H9 (cell line): ENCODE data around the gene FTO. TPM values are rescaled to one million over a fixed set of nuclear protein-coding genes. Genes with fewer than 3 reads are reported as not detected.

Experiments
- DNase-seq: peaks from one replicate; pipeline ENCODE4 v3.0.0-alpha.2; 2017
- H2AFZ ChIP-seq: one replicate; pipeline ENCODE4 v1.6.1; 2013; ENCODE audit warnings: mild to moderate bottlenecking, low read length, control low read depth, moderate library complexity
- H2AK5ac ChIP-seq: 2 replicates; pipeline ENCODE4 v1.6.1; 2013; ENCODE audit warnings: low read length, control low read depth, mixed read lengths; ENCODE audit not compliant: insufficient read length
- H2BK120ac ChIP-seq: one replicate; pipeline ENCODE4 v1.6.1; 2013; ENCODE audit warnings: low read depth, mild to moderate bottlenecking, low read length, control low read depth, inconsistent platforms; ENCODE audit not compliant: poor library complexity, severe bottlenecking
- H2BK12ac ChIP-seq: 2 replicates; pipeline ENCODE4 v1.6.1; 2013; ENCODE audit warnings: low read length, control low read depth, mixed read lengths, low read depth; ENCODE audit not compliant: insufficient read length
- H2BK15ac ChIP-seq: 2 replicates; pipeline ENCODE4 v1.6.1; 2013; ENCODE audit warnings: low read depth, low read length, control low read depth
- H2BK20ac ChIP-seq: one replicate; pipeline ENCODE4 v1.6.1; 2013; ENCODE audit warnings: low read depth, mild to moderate bottlenecking, low read length, control low read depth, inconsistent platforms; ENCODE audit not compliant: poor library complexity, severe bottlenecking
- H2BK5ac ChIP-seq: 2 replicates; pipeline ENCODE4 v1.6.1; 2013; ENCODE audit warnings: low read length, control low read depth, mixed read lengths; ENCODE audit not compliant: insufficient read length
- H3K14ac ChIP-seq: 2 replicates; pipeline ENCODE4 v1.6.1; 2013; ENCODE audit warnings: low read length, control low read depth; ENCODE audit not compliant: insufficient read depth
- H3K18ac ChIP-seq: 2 replicates; pipeline ENCODE4 v1.6.1; 2013; ENCODE audit warnings: low read depth, mild to moderate bottlenecking, mixed read lengths, low read length, control low read depth; ENCODE audit not compliant: insufficient read length
- H3K23ac ChIP-seq: 2 replicates; pipeline ENCODE4 v1.6.1; 2013; ENCODE audit warnings: low read length, control low read depth, mixed read lengths, low read depth; ENCODE audit not compliant: insufficient read length
- H3K23me2 ChIP-seq: 2 replicates; pipeline ENCODE4 v1.6.1; 2013; ENCODE audit warnings: low read depth, mild to moderate bottlenecking, mixed read lengths, low read length, control low read depth; ENCODE audit not compliant: insufficient read length, poor library complexity, severe bottlenecking
- H3K27ac ChIP-seq: 2 replicates; pipeline ENCODE4 v1.5.1; 2013; ENCODE audit warnings: low read length, control low read depth, mixed read lengths, low read depth; ENCODE audit not compliant: insufficient read length
- H3K27me3 ChIP-seq: 2 replicates; pipeline ENCODE4 v1.6.1; 2013; ENCODE audit warnings: low read length, control low read depth, inconsistent platforms; ENCODE audit not compliant: insufficient read depth
- H3K4ac ChIP-seq: 2 replicates; pipeline ENCODE4 v1.6.1; 2013; ENCODE audit warnings: low read depth, mild to moderate bottlenecking, control low read depth, inconsistent platforms, low read length, moderate library complexity
- H3K4me1 ChIP-seq: 2 replicates; pipeline ENCODE4 v1.6.1; 2013; ENCODE audit warnings: low read length, control low read depth, inconsistent platforms; ENCODE audit not compliant: insufficient read depth
- H3K4me2 ChIP-seq: 2 replicates; pipeline ENCODE4 v1.6.1; 2013; ENCODE audit warnings: low read length, control low read depth, mixed read lengths; ENCODE audit not compliant: insufficient read length, insufficient read depth
- H3K56ac ChIP-seq: 2 replicates; pipeline ENCODE4 v1.6.1; 2013; ENCODE audit warnings: low read depth, mild to moderate bottlenecking, mixed read lengths, low read length, control low read depth; ENCODE audit not compliant: insufficient read length
- H3K79me1 ChIP-seq: 2 replicates; pipeline ENCODE4 v1.6.1; 2013; ENCODE audit warnings: low read depth, mild to moderate bottlenecking, moderate library complexity, low read length, control low read depth, inconsistent platforms; ENCODE audit not compliant: insufficient read depth, poor library complexity, severe bottlenecking
- H3K79me2 ChIP-seq: 2 replicates; pipeline ENCODE4 v1.6.1; 2013; ENCODE audit warnings: low read length, control low read depth, inconsistent platforms; ENCODE audit not compliant: insufficient read depth
- H3K9ac ChIP-seq: 2 replicates; pipeline ENCODE4 v1.6.1; 2013; ENCODE audit warnings: low read length, control low read depth, mixed read lengths; ENCODE audit not compliant: insufficient read length; ENCODE audit errors: extremely low read depth
- H3K9me3 ChIP-seq: one replicate; pipeline ENCODE4 v1.6.1; 2013; ENCODE audit warnings: low read depth, low read length, inconsistent platforms; ENCODE audit not compliant: control insufficient read depth
- H3T11ph ChIP-seq: one replicate; pipeline ENCODE4 v1.6.1; 2013; ENCODE audit warnings: mild to moderate bottlenecking, low read length, control low read depth, inconsistent platforms
- H4K20me1 ChIP-seq: one replicate; pipeline ENCODE4 v1.6.1; 2013; ENCODE audit not compliant: control insufficient read depth, insufficient read length, insufficient read depth
- H4K5ac ChIP-seq: 2 replicates; pipeline ENCODE4 v1.6.1; 2013; ENCODE audit warnings: low read depth, mild to moderate bottlenecking, mixed read lengths, low read length, control low read depth; ENCODE audit not compliant: insufficient read length
- H4K8ac ChIP-seq: replicated peaks from 2 replicates; pipeline ENCODE4 v1.6.1; 2013; ENCODE audit warnings: low read length, control low read depth, mixed read lengths, low read depth; ENCODE audit not compliant: insufficient read length
- H4K91ac ChIP-seq: 2 replicates; pipeline ENCODE4 v1.6.1; 2013; ENCODE audit warnings: low read depth, mild to moderate bottlenecking, moderate library complexity, mixed read lengths, low read length, control low read depth; ENCODE audit not compliant: insufficient read length
- H3K27ac Mint-ChIP-seq, 3 experiments: 2 replicates in 2 of 3; 3 replicates in 1 of 3; pipeline ENCODE4 v1.8.0; 2020 to 2021; ENCODE audit warnings: mixed read lengths in 3 of 3, mild to moderate bottlenecking in 1 of 3, moderate library complexity in 1 of 3
- H3K27me3 Mint-ChIP-seq: 2 replicates; pipeline ENCODE4 v1.8.0; 2021; ENCODE audit warnings: low read depth, mild to moderate bottlenecking, moderate library complexity, mixed read lengths
- H3K36me3 Mint-ChIP-seq, 3 experiments: 2 replicates in 2 of 3; 3 replicates in 1 of 3; pipeline ENCODE4 v1.8.0; 2020 to 2021; ENCODE audit warnings: low read depth in 3 of 3, mixed read lengths in 3 of 3; ENCODE audit not compliant: insufficient read depth in 1 of 3
- H3K4me1 Mint-ChIP-seq, 2 experiments: 2 replicates each; pipeline ENCODE4 v1.8.0; 2020; ENCODE audit warnings: mixed read lengths in 2 of 2
- H3K4me3 Mint-ChIP-seq, 2 experiments: 2 replicates in 1 of 2; 3 replicates in 1 of 2; pipeline ENCODE4 v1.8.0; 2020 to 2021; ENCODE audit warnings: mild to moderate bottlenecking in 2 of 2, mixed read lengths in 2 of 2, moderate library complexity in 1 of 2
- H3K9me3 Mint-ChIP-seq, 2 experiments: 2 replicates in 1 of 2; 3 replicates in 1 of 2; pipeline ENCODE4 v1.8.0; 2020; ENCODE audit warnings: mild to moderate bottlenecking in 2 of 2, mixed read lengths in 2 of 2, moderate library complexity in 1 of 2
- WGBS: extraction: QIAGEN DNeasy Blood & Tissue Kit; methylation state at CpG from one replicate; pipeline ENCODE4 v1.1.7; 2013; ENCODE audit warnings: missing lambda C conversion rate, low lambda C conversion rate, mixed read lengths; ENCODE audit not compliant: insufficient read length; ENCODE audit errors: extremely low coverage; 5-methylcytosine and 5-hydroxymethylcytosine counted together
- total RNA-seq: library from RNA; stranded (reverse); gene quantifications from 2 replicates; pipeline ENCODE4 v1.2.1, GENCODE V29; 2021
- TF ChIP-seq, protein P1 (sequence below): fragments of 200-600 bp; sonication (generic); conservative IDR thresholded peaks from 3 replicates; pipeline ENCODE4 v1.8.0; 2021; ENCODE audit warnings: antibody characterized with exemption, mild to moderate bottlenecking

The FTO gene
- total RNA-seq, 1 experiment from 2014 or later = 67.9 TPM

DNA sequence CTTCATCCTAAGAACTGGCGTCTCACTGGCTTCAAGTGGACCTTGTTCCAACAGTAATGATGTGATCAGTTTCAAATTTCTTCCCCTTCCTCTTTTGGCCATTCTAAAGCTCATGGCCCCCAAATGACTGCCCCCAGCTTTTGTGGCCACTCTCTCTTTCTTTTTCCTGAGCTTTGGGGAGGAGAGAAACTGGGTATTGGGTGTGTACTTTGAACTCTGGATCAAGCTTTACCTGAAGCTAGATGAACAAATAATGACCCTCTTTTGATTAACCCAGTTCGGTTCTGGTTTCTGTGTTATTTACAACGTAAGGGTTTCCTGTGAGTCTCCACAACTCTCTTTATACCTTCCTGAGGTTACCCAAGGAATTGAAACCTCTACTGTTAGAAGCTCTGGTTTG lies 132.7 kb downstream of the FTO start:
- no peaks in the 10 kb centered on the region for H4K20me1 ChIP-seq
- H3K4me3 Mint-ChIP-seq = no peak overlapping the region
- TF ChIP-seq, protein P1, sequence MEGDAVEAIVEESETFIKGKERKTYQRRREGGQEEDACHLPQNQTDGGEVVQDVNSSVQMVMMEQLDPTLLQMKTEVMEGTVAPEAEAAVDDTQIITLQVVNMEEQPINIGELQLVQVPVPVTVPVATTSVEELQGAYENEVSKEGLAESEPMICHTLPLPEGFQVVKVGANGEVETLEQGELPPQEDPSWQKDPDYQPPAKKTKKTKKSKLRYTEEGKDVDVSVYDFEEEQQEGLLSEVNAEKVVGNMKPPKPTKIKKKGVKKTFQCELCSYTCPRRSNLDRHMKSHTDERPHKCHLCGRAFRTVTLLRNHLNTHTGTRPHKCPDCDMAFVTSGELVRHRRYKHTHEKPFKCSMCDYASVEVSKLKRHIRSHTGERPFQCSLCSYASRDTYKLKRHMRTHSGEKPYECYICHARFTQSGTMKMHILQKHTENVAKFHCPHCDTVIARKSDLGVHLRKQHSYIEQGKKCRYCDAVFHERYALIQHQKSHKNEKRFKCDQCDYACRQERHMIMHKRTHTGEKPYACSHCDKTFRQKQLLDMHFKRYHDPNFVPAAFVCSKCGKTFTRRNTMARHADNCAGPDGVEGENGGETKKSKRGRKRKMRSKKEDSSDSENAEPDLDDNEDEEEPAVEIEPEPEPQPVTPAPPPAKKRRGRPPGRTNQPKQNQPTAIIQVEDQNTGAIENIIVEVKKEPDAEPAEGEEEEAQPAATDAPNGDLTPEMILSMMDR = no peak
- no peak overlapping the region for H3K14ac ChIP-seq
- H3K79me2 ChIP-seq = no peaks in the 10 kb centered on the region
- H4K8ac ChIP-seq = no peak overlapping the region
- H3T11ph ChIP-seq = no peak overlapping the region
- no peak overlapping the region for H3K27ac Mint-ChIP-seq
- H2BK5ac ChIP-seq = no peak overlapping the region
- H3K4ac ChIP-seq = no peak overlapping the region
- H3K27me3 Mint-ChIP-seq = no peaks in the 10 kb centered on the region
- no peaks in the 10 kb centered on the region for H3K27me3 ChIP-seq
- no peaks in the 10 kb centered on the region; a peak in 1 of 7 replicates for H3K36me3 Mint-ChIP-seq
- no peaks in the 10 kb centered on the region for H3K9me3 ChIP-seq
- no CpG with 5 or more reads among the region's 3 CpGs for WGBS
- no peak overlapping the region for H3K9ac ChIP-seq
- H3K4me2 ChIP-seq = no peak overlapping the region
- no peaks in the 10 kb centered on the region for H3K9me3 Mint-ChIP-seq
- no peak overlapping the region for H3K56ac ChIP-seq
- H3K27ac ChIP-seq = no peak overlapping the region
- no peak overlapping the region for H2BK120ac ChIP-seq
- no peak overlapping the region for H3K23ac ChIP-seq
- H3K23me2 ChIP-seq = no peaks in the 10 kb centered on the region
- H4K91ac ChIP-seq = no peak overlapping the region
- no peak overlapping the region for H2BK12ac ChIP-seq
- no peak overlapping the region for H4K5ac ChIP-seq
- H2BK15ac ChIP-seq = no peak overlapping the region
- no peak overlapping the region for H2BK20ac ChIP-seq
- H3K79me1 ChIP-seq = no peaks in the 10 kb centered on the region
- H3K18ac ChIP-seq = no peak overlapping the region
- H3K4me1 Mint-ChIP-seq = peaks cover 2% of the 10 kb centered on the region in 2 experiments; a peak in 2 of 4 replicates
- no peaks in the 10 kb centered on the region for H3K4me1 ChIP-seq
- H2AK5ac ChIP-seq = no peak overlapping the region
- no peak for DNase-seq
- H2AFZ ChIP-seq = no peak overlapping the region
